HEK293 (cell line): ENCODE measurements around the gene SKI.

Experiments
- BCL11A ChIP-seq: fragments of 450-650 bp; formaldehyde crosslinking; IDR thresholded peaks from 2 replicates; pipeline ENCODE4 v1.5.1; 2016; ENCODE audit warnings: low read depth, missing biosample characterization, missing genetic modification characterization
- GLIS1 ChIP-seq: fragments of 450-650 bp; formaldehyde crosslinking; IDR thresholded peaks from 2 replicates; pipeline ENCODE4 v1.5.1; 2016; ENCODE audit warnings: missing biosample characterization, missing genetic modification characterization
- GLIS2 ChIP-seq: fragments of 450-650 bp; formaldehyde crosslinking; IDR thresholded peaks from 2 replicates; pipeline ENCODE4 v1.5.1; 2016; ENCODE audit warnings: missing biosample characterization, missing genetic modification characterization
- SCRT1 ChIP-seq: fragments of 450-650 bp; formaldehyde crosslinking; IDR thresholded peaks from 2 replicates; pipeline ENCODE4 v1.5.1; 2016; ENCODE audit warnings: missing biosample characterization, missing genetic modification characterization, borderline replicate concordance
- TRIM28 ChIP-seq: IDR thresholded peaks from 2 replicates; pipeline ENCODE4 v1.6.1; 2011; ENCODE audit warnings: low read length, control low read depth, borderline replicate concordance
- YY1 ChIP-seq: fragments of 450-650 bp; formaldehyde crosslinking; IDR thresholded peaks from 2 replicates; pipeline ENCODE4 v1.5.1; 2018; ENCODE audit warnings: missing biosample characterization, missing genetic modification characterization
- YY2 ChIP-seq: fragments of 450-650 bp; formaldehyde crosslinking; IDR thresholded peaks from 2 replicates; pipeline ENCODE4 v1.5.1; 2016; ENCODE audit warnings: missing biosample characterization, missing genetic modification characterization
- ZNF140 ChIP-seq: fragments of 450-650 bp; formaldehyde crosslinking; IDR thresholded peaks from 2 replicates; pipeline ENCODE4 v1.5.1; 2016; ENCODE audit warnings: missing biosample characterization, missing genetic modification characterization
- ZNF169 ChIP-seq: fragments of 450-650 bp; formaldehyde crosslinking; IDR thresholded peaks from 2 replicates; pipeline ENCODE4 v1.5.1; 2016; ENCODE audit warnings: missing biosample characterization, missing genetic modification characterization
- ZNF211 ChIP-seq: fragments of 450-650 bp; formaldehyde crosslinking; IDR thresholded peaks from 2 replicates; pipeline ENCODE4 v1.5.1; 2016; ENCODE audit warnings: low read depth, missing biosample characterization, missing genetic modification characterization
- ZNF24 ChIP-seq: fragments of 450-650 bp; formaldehyde crosslinking; IDR thresholded peaks from 2 replicates; pipeline ENCODE4 v1.5.1; 2016; ENCODE audit warnings: missing biosample characterization, missing genetic modification characterization
- ZNF391 ChIP-seq: fragments of 450-650 bp; formaldehyde crosslinking; IDR thresholded peaks from 2 replicates; pipeline ENCODE4 v1.5.1; 2016; ENCODE audit warnings: low read depth, missing biosample characterization, missing genetic modification characterization, borderline replicate concordance
- ZNF433 ChIP-seq: fragments of 450-650 bp; formaldehyde crosslinking; IDR thresholded peaks from 2 replicates; pipeline ENCODE4 v1.5.1; 2016; ENCODE audit warnings: missing biosample characterization, missing genetic modification characterization, low read depth
- ZNF514 ChIP-seq: fragments of 450-650 bp; formaldehyde crosslinking; IDR thresholded peaks from 2 replicates; pipeline ENCODE4 v1.5.1; 2016; ENCODE audit warnings: missing biosample characterization, missing genetic modification characterization
- ZNF529 ChIP-seq: fragments of 450-650 bp; formaldehyde crosslinking; IDR thresholded peaks from 2 replicates; pipeline ENCODE4 v1.5.1; 2017; ENCODE audit warnings: missing genetic modification characterization, missing biosample characterization; ENCODE audit not compliant: insufficient replicate concordance
- ZNF600 ChIP-seq: fragments of 450-650 bp; formaldehyde crosslinking; IDR thresholded peaks from 2 replicates; pipeline ENCODE4 v1.5.1; 2016; ENCODE audit warnings: missing biosample characterization, missing genetic modification characterization
- ZNF621 ChIP-seq: fragments of 450-650 bp; formaldehyde crosslinking; IDR thresholded peaks from 2 replicates; pipeline ENCODE4 v1.5.1; 2017; ENCODE audit warnings: missing biosample characterization, missing genetic modification characterization
- ZNF626 ChIP-seq: fragments of 450-650 bp; sonication (Bioruptor Pico); formaldehyde crosslinking; IDR thresholded peaks from 2 replicates; pipeline ENCODE4 v1.5.1; 2018; ENCODE audit warnings: missing biosample characterization, missing genetic modification characterization, inconsistent platforms
- ZNF776 ChIP-seq: fragments of 450-650 bp; formaldehyde crosslinking; IDR thresholded peaks from 2 replicates; pipeline ENCODE4 v1.5.0; 2017; ENCODE audit warnings: missing biosample characterization, missing genetic modification characterization, borderline replicate concordance
- ZNF843 ChIP-seq: fragments of 450-650 bp; formaldehyde crosslinking; IDR thresholded peaks from 2 replicates; pipeline ENCODE4 v1.5.1; 2016; ENCODE audit warnings: missing biosample characterization, missing genetic modification characterization
- TF ChIP-seq, protein P1 (sequence below): fragments of 450-650 bp; formaldehyde crosslinking; IDR thresholded peaks from 2 replicates; pipeline ENCODE4 v1.5.1; 2016; ENCODE audit warnings: missing biosample characterization, missing genetic modification characterization, low read depth
- TF ChIP-seq, protein P2 (sequence below): fragments of 450-650 bp; formaldehyde crosslinking; conservative IDR thresholded peaks from 2 replicates; pipeline ENCODE4 v1.5.1; 2016; ENCODE audit warnings: low read depth, missing biosample characterization, missing genetic modification characterization
- TF ChIP-seq, protein P3 (sequence below): fragments of 450-650 bp; formaldehyde crosslinking; IDR thresholded peaks from 2 replicates; pipeline ENCODE4 v1.5.1; 2016; ENCODE audit warnings: missing biosample characterization, missing genetic modification characterization, borderline replicate concordance
- TF ChIP-seq, protein P4 (sequence below): fragments of 450-650 bp; formaldehyde crosslinking; IDR thresholded peaks from 2 replicates; pipeline ENCODE4 v1.5.1; 2017; ENCODE audit warnings: missing biosample characterization, missing genetic modification characterization

SKI gene

DNA sequence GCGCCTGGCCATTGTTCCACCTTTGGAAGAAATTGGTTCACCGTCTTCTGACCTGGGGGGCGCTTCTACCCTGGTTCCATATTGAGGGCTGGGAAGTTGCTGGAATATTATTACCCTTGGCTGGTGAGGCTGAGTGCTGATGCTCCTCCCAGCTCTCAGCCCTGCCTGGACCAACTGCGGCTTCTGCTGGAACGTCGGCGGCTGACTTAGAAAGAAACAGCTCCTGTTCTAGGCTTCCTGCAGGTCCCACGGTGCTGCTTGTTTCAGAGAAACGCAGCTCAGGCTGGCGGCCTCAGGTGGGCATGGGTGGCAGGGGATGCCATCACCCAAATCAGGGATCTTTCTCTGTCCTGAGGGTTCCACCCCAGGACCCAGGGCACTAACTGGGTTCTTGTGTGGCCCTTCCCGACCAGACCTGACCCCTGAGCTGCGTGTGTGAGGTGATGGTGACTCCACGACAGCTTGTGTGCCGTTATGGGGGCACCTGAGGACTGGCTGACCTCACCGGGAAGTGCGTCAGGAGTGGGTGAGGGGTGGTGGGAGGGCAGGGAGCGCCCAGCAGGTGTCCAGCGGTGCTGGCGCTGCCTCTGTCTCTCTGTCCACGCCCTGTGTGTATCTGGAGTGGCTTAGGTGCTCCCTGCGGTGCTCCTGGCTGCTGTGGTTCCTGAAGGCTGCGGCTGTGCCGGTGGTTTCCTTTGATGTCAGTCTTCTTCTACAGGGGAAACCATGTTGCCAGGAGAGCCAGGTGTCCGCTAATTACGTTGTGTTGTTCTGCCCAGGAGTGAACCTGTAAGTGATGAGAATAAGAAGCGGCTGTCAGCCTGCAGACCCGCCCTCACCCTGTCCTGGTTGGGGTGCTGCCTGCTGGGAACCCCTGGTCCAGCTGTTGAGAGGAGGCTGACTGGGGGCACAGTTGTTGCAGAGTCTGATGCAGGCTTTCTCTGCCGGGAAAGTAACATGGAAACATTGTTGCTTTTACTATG is 8.9 kb downstream of the SKI start (continued):
- TF ChIP-seq SCRT1 (tag by site-specific recombination) = no peak
- TF ChIP-seq ZNF600 (tag by site-specific recombination) = peak; percentile 98
- no peak for TF ChIP-seq ZNF140 (tag by site-specific recombination)
- TF ChIP-seq ZNF24 (tag by site-specific recombination) = no peak; the same call in 1 of the 2 replicates
- TF ChIP-seq YY1 (tag by site-specific recombination) = no peak
- TF ChIP-seq BCL11A (tag by site-specific recombination) = no peak
- TF ChIP-seq, protein P1, sequence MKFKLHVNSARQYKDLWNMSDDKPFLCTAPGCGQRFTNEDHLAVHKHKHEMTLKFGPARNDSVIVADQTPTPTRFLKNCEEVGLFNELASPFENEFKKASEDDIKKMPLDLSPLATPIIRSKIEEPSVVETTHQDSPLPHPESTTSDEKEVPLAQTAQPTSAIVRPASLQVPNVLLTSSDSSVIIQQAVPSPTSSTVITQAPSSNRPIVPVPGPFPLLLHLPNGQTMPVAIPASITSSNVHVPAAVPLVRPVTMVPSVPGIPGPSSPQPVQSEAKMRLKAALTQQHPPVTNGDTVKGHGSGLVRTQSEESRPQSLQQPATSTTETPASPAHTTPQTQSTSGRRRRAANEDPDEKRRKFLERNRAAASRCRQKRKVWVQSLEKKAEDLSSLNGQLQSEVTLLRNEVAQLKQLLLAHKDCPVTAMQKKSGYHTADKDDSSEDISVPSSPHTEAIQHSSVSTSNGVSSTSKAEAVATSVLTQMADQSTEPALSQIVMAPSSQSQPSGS (tag by site-specific recombination) = no peak
- TF ChIP-seq ZNF433 (tag by site-specific recombination) = no peak
- no peak for TF ChIP-seq ZNF514 (tag by site-specific recombination)
- peak; percentile 44 for TF ChIP-seq GLIS2
- no peak for TF ChIP-seq ZNF391 (tag by site-specific recombination)
- no peak for TF ChIP-seq YY2
- TF ChIP-seq ZNF169 (tag by site-specific recombination) = no peak
- TF ChIP-seq ZNF776 (tag by site-specific recombination) = no peak
- TF ChIP-seq ZNF621 (tag by site-specific recombination) = no peak
- no peak for TF ChIP-seq ZNF843 (tag by site-specific recombination)
- TF ChIP-seq, protein P2, sequence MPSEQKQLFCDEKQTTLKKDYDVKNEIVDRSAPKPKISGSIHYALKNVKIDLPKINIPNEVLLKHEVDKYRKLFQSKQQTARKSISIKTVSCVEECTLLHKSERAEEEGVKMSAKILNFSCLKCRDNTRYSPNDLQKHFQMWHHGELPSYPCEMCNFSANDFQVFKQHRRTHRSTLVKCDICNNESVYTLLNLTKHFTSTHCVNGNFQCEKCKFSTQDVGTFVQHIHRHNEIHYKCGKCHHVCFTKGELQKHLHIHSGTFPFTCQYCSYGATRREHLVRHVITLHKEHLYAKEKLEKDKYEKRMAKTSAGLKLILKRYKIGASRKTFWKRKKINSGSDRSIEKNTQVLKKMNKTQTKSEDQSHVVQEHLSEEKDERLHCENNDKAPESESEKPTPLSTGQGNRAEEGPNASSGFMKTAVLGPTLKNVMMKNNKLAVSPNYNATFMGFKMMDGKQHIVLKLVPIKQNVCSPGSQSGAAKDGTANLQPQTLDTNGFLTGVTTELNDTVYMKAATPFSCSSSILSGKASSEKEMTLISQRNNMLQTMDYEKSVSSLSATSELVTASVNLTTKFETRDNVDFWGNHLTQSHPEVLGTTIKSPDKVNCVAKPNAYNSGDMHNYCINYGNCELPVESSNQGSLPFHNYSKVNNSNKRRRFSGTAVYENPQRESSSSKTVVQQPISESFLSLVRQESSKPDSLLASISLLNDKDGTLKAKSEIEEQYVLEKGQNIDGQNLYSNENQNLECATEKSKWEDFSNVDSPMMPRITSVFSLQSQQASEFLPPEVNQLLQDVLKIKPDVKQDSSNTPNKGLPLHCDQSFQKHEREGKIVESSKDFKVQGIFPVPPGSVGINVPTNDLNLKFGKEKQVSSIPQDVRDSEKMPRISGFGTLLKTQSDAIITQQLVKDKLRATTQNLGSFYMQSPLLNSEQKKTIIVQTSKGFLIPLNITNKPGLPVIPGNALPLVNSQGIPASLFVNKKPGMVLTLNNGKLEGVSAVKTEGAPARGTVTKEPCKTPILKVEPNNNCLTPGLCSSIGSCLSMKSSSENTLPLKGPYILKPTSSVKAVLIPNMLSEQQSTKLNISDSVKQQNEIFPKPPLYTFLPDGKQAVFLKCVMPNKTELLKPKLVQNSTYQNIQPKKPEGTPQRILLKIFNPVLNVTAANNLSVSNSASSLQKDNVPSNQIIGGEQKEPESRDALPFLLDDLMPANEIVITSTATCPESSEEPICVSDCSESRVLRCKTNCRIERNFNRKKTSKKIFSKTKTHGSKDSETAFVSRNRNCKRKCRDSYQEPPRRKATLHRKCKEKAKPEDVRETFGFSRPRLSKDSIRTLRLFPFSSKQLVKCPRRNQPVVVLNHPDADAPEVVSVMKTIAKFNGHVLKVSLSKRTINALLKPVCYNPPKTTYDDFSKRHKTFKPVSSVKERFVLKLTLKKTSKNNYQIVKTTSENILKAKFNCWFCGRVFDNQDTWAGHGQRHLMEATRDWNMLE (tag by site-specific recombination) = no peak
- TF ChIP-seq GLIS1 (tag by site-specific recombination) = peak; percentile 12; the same call in 1 of the 2 replicates
- TF ChIP-seq ZNF529 (tag by site-specific recombination) = no peak
- no peak for TF ChIP-seq ZNF626 (tag by site-specific recombination)
- TF ChIP-seq, protein P3, sequence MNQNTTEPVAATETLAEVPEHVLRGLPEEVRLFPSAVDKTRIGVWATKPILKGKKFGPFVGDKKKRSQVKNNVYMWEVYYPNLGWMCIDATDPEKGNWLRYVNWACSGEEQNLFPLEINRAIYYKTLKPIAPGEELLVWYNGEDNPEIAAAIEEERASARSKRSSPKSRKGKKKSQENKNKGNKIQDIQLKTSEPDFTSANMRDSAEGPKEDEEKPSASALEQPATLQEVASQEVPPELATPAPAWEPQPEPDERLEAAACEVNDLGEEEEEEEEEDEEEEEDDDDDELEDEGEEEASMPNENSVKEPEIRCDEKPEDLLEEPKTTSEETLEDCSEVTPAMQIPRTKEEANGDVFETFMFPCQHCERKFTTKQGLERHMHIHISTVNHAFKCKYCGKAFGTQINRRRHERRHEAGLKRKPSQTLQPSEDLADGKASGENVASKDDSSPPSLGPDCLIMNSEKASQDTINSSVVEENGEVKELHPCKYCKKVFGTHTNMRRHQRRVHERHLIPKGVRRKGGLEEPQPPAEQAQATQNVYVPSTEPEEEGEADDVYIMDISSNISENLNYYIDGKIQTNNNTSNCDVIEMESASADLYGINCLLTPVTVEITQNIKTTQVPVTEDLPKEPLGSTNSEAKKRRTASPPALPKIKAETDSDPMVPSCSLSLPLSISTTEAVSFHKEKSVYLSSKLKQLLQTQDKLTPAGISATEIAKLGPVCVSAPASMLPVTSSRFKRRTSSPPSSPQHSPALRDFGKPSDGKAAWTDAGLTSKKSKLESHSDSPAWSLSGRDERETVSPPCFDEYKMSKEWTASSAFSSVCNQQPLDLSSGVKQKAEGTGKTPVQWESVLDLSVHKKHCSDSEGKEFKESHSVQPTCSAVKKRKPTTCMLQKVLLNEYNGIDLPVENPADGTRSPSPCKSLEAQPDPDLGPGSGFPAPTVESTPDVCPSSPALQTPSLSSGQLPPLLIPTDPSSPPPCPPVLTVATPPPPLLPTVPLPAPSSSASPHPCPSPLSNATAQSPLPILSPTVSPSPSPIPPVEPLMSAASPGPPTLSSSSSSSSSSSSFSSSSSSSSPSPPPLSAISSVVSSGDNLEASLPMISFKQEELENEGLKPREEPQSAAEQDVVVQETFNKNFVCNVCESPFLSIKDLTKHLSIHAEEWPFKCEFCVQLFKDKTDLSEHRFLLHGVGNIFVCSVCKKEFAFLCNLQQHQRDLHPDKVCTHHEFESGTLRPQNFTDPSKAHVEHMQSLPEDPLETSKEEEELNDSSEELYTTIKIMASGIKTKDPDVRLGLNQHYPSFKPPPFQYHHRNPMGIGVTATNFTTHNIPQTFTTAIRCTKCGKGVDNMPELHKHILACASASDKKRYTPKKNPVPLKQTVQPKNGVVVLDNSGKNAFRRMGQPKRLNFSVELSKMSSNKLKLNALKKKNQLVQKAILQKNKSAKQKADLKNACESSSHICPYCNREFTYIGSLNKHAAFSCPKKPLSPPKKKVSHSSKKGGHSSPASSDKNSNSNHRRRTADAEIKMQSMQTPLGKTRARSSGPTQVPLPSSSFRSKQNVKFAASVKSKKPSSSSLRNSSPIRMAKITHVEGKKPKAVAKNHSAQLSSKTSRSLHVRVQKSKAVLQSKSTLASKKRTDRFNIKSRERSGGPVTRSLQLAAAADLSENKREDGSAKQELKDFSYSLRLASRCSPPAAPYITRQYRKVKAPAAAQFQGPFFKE (tag by site-specific recombination) = no peak
- TF ChIP-seq TRIM28 = no peak
- no peak for TF ChIP-seq ZNF211 (tag by site-specific recombination)
- TF ChIP-seq, protein P4, sequence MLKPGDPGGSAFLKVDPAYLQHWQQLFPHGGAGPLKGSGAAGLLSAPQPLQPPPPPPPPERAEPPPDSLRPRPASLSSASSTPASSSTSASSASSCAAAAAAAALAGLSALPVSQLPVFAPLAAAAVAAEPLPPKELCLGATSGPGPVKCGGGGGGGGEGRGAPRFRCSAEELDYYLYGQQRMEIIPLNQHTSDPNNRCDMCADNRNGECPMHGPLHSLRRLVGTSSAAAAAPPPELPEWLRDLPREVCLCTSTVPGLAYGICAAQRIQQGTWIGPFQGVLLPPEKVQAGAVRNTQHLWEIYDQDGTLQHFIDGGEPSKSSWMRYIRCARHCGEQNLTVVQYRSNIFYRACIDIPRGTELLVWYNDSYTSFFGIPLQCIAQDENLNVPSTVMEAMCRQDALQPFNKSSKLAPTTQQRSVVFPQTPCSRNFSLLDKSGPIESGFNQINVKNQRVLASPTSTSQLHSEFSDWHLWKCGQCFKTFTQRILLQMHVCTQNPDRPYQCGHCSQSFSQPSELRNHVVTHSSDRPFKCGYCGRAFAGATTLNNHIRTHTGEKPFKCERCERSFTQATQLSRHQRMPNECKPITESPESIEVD = no peak
